Hepatocyte (in vitro differentiated cells): ENCODE measurements around the gene SETD7. TPM values are rescaled to one million over a fixed set of nuclear protein-coding genes. Genes with fewer than 3 reads are reported as not detected.

Source experiments
- DNase-seq: peaks from one replicate; pipeline ENCODE4 v3.0.0-alpha.2; 2016; ENCODE audit warnings: low spot score
- H2AFZ ChIP-seq: fragments of 200-600 bp; sonication (generic); 2 replicates; pipeline ENCODE4 v1.6.0; 2016; ENCODE audit warnings: antibody characterized with exemption, mild to moderate bottlenecking
- H3K27ac ChIP-seq: fragments of 200-600 bp; sonication (generic); 2 replicates; pipeline ENCODE4 v1.5.1; 2016; ENCODE audit warnings: mild to moderate bottlenecking
- H3K27me3 ChIP-seq: fragments of 200-600 bp; sonication (generic); 2 replicates; pipeline ENCODE4 v1.6.1; 2016
- H3K36me3 ChIP-seq: fragments of 200-600 bp; sonication (generic); replicated peaks from 2 replicates; pipeline ENCODE4 v1.5.1; 2016; ENCODE audit warnings: low read depth; ENCODE audit not compliant: insufficient read depth
- H3K4me1 ChIP-seq: fragments of 200-600 bp; sonication (generic); 2 replicates; pipeline ENCODE4 v1.5.1; 2016; ENCODE audit warnings: mild to moderate bottlenecking, moderate library complexity; ENCODE audit not compliant: insufficient read depth
- H3K4me2 ChIP-seq: fragments of 200-600 bp; sonication (generic); 2 replicates; pipeline ENCODE4 v1.6.0; 2016
- H3K4me3 ChIP-seq: fragments of 200-600 bp; sonication (generic); 2 replicates; pipeline ENCODE4 v1.5.1; 2016; ENCODE audit warnings: mild to moderate bottlenecking
- H3K79me2 ChIP-seq: fragments of 200-600 bp; sonication (generic); 2 replicates; pipeline ENCODE4 v1.6.0; 2017; ENCODE audit warnings: mild to moderate bottlenecking
- H3K9me2 ChIP-seq: fragments of 200-600 bp; sonication (generic); replicated peaks from 2 replicates; pipeline ENCODE4 v1.6.0; 2017; ENCODE audit warnings: mild to moderate bottlenecking; ENCODE audit not compliant: insufficient read depth
- H3K9me3 ChIP-seq: fragments of 200-600 bp; sonication (generic); 2 replicates; pipeline ENCODE4 v1.5.1; 2016; ENCODE audit warnings: low read depth, mild to moderate bottlenecking
- H4K20me1 ChIP-seq: fragments of 200-600 bp; sonication (generic); 2 replicates; pipeline ENCODE4 v1.6.0; 2016; ENCODE audit warnings: mild to moderate bottlenecking; ENCODE audit not compliant: insufficient read depth, poor library complexity, severe bottlenecking
- EZH2 ChIP-seq: fragments of 200-600 bp; sonication (generic); IDR thresholded peaks from 2 replicates; pipeline ENCODE4 v1.6.1; 2016; ENCODE audit warnings: antibody characterized with exemption, mild to moderate bottlenecking, borderline replicate concordance
- EZH2phosphoT487 ChIP-seq: fragments of 200-600 bp; sonication (generic); IDR thresholded peaks from one replicate; pipeline ENCODE4 v1.6.1; 2018; ENCODE audit warnings: antibody characterized with exemption, mild to moderate bottlenecking, low read depth, moderate library complexity; ENCODE audit not compliant: unreplicated experiment, severe bottlenecking
- WGBS: methylation state at CpG from one replicate; pipeline ENCODE4 v1.1.6; 2016; ENCODE audit warnings: low lambda C conversion rate; ENCODE audit errors: missing lambda C conversion rate; 5-methylcytosine and 5-hydroxymethylcytosine counted together
- polyA plus RNA-seq: library from polyadenylated mRNA; unstranded; fragments of >200 nt; fragmentation: Nextera tagmentation; extraction: Ambion mirVana; gene quantifications from 2 replicates; pipeline ENCODE4 v1.2.1, GENCODE V29; 2016
- total RNA-seq: library from RNA; depleted of rRNA; stranded (reverse); fragments of >200 nt; gene quantifications from 2 replicates; pipeline ENCODE4 v1.2.3, GENCODE V29; 2014
- TF ChIP-seq, protein P1 (sequence below): fragments of 200-600 bp; sonication (generic); IDR thresholded peaks from 2 replicates; pipeline ENCODE4 v1.5.1; 2016; ENCODE audit warnings: antibody characterized with exemption, mild to moderate bottlenecking; ENCODE audit not compliant: poor library complexity

SETD7 gene
- total and polyA plus RNA-seq, 2 experiments from 2014 or later = 7.3 to 27.6 TPM

GRCh38 chr4:139562067-139562684, 6.2 kb upstream of the SETD7 start:
- H3K4me3 ChIP-seq = no peak overlapping the region
- WGBS = 90% methylated on average over 3 of the region's 3 CpGs

GRCh38 chr4:139560406-139561104, 4.5 kb upstream of the SETD7 start:
- H3K4me3 ChIP-seq = no peak overlapping the region
- 43% methylated on average over 5 of the region's 6 CpGs for WGBS
- TF ChIP-seq EZH2phosphoT487 (no peak), EZH2 (no peak)
- TF ChIP-seq, protein P1, sequence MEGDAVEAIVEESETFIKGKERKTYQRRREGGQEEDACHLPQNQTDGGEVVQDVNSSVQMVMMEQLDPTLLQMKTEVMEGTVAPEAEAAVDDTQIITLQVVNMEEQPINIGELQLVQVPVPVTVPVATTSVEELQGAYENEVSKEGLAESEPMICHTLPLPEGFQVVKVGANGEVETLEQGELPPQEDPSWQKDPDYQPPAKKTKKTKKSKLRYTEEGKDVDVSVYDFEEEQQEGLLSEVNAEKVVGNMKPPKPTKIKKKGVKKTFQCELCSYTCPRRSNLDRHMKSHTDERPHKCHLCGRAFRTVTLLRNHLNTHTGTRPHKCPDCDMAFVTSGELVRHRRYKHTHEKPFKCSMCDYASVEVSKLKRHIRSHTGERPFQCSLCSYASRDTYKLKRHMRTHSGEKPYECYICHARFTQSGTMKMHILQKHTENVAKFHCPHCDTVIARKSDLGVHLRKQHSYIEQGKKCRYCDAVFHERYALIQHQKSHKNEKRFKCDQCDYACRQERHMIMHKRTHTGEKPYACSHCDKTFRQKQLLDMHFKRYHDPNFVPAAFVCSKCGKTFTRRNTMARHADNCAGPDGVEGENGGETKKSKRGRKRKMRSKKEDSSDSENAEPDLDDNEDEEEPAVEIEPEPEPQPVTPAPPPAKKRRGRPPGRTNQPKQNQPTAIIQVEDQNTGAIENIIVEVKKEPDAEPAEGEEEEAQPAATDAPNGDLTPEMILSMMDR = no peak
- no peak overlapping the region for H2AFZ ChIP-seq
- DNase-seq = no peak
- H3K79me2 ChIP-seq = no peaks in the 10 kb centered on the region
- H3K4me2 ChIP-seq = no peak overlapping the region
- no peaks in the 10 kb centered on the region for H3K9me3 ChIP-seq
- no peaks in the 10 kb centered on the region for H3K36me3 ChIP-seq
- H3K4me1 ChIP-seq = peaks cover 28% of the 10 kb centered on the region
- no peaks in the 10 kb centered on the region for H3K9me2 ChIP-seq
- no peaks in the 10 kb centered on the region for H4K20me1 ChIP-seq
- H3K27ac ChIP-seq = no peak overlapping the region
- peaks cover 9% of the 10 kb centered on the region for H3K27me3 ChIP-seq

More at GRCh38 chr4:139562067-139562684, 6.2 kb upstream of the SETD7 start:
- Histone ChIP-seq H3K27me3 (peaks cover 9% of the 10 kb centered on the region), H3K4me2 (no peak overlapping the region), H4K20me1 (no peaks in the 10 kb centered on the region), H3K4me1 (peaks cover 28% of the 10 kb centered on the region), H2AFZ (no peak overlapping the region), H3K36me3 (no peaks in the 10 kb centered on the region), H3K79me2 (no peaks in the 10 kb centered on the region), H3K9me2 (no peaks in the 10 kb centered on the region), H3K27ac (no peak overlapping the region), H3K9me3 (no peaks in the 10 kb centered on the region)
- TF ChIP-seq EZH2 = no peak
- no peak for DNase-seq

- H4K20me1 ChIP-seq = no peaks in the 10 kb centered on the region
- no peak overlapping the region for H3K27ac ChIP-seq
- H3K9me3 ChIP-seq = no peaks in the 10 kb centered on the region
- H3K79me2 ChIP-seq = peaks cover under 1% of the 10 kb centered on the region
- 60% methylated on average over 6 of the region's 6 CpGs for WGBS
- H3K4me2 ChIP-seq = peak overlapping the region; percentile 60
- no peaks in the 10 kb centered on the region for H3K9me2 ChIP-seq
- no peaks in the 10 kb centered on the region for H3K36me3 ChIP-seq
- no peak for DNase-seq
- TF ChIP-seq EZH2 (no peak), EZH2phosphoT487 (no peak)
- TF ChIP-seq, protein P1 = no peak
- peaks cover 9% of the 10 kb centered on the region for H3K27me3 ChIP-seq
- H3K4me1 ChIP-seq = peaks cover 28% of the 10 kb centered on the region
- H3K4me3 ChIP-seq = no peak overlapping the region
- H2AFZ ChIP-seq = no peak overlapping the region
Observed at GRCh38 chr4:139559687-139560086, 3.7 kb upstream of the SETD7 start.

GRCh38 chr4:139559089-139559479, 3.1 kb upstream of the SETD7 start:
- Histone ChIP-seq H3K4me3 (no peak overlapping the region), H3K4me1 (peaks cover 28% of the 10 kb centered on the region), H4K20me1 (no peaks in the 10 kb centered on the region), H3K27me3 (peaks cover 9% of the 10 kb centered on the region), H3K36me3 (no peaks in the 10 kb centered on the region), H3K27ac (peak overlapping the region; percentile 27), H2AFZ (no peak overlapping the region), H3K79me2 (peaks cover 6% of the 10 kb centered on the region), H3K4me2 (peak overlapping the region; percentile 60), H3K9me3 (no peaks in the 10 kb centered on the region), H3K9me2 (no peaks in the 10 kb centered on the region)
- WGBS = 66% methylated on average over 5 of the region's 5 CpGs
- TF ChIP-seq EZH2phosphoT487 (no peak), EZH2 (no peak)
- TF ChIP-seq, protein P1 = no peak
- DNase-seq = no peak
